GM21825 (cell line): ENCODE measurements around the gene PALM2AKAP2.
"Not testable (repeated sequence)": the region's sequence is repeated elsewhere in the genome, so short reads cannot be mapped to it uniquely, and the experiment has no call there.

Experiments used
- ATAC-seq: cut with Tn5 transposase; IDR thresholded peaks from one replicate; pipeline ENCODE4 v1.9.1; 2021; ENCODE audit warnings: mild to moderate bottlenecking, moderate library complexity; ENCODE audit not compliant: unreplicated experiment

The PALM2AKAP2 gene

DNA sequence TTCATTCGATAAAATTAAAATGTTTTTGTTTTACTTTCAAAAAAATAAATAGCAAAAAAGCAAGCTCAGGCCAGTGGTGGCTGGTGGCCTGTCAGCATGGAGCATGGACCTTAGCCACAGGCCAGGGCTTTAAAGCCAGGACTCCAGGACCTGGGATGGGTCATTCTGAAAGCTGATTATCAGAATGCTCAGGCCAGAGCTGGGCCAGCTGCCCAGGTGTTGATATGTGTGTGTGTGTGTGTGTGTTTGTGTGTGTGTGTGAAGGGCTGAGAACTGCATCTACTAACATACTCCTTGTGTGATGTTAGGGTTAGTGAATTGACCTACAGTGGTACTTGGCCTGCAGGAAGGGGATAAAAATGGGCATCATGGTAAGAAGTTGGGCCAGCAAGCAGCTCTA, 21.5 kb downstream of the PALM2AKAP2 start:
- no peak for ATAC-seq

DNA sequence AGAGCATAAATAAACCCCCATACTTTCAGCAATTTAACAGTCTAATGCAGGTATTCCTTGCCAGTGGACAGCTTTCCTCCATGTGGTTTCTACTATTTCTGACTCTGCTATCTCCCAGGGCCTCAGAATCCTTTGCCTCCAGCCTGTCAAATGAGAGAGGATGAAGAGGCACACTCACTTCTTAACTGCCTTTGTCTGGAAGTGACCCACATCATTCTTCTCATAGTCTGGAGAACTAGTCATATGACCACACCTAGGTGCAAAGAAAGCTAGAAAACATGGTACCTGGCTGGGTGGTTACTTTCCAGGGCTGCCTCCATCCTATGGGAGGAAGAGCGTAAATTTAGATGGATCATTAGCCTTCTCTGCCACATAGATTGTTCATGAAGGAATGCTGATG, 22.5 kb downstream of the PALM2AKAP2 start:
- ATAC-seq, result no peak

DNA sequence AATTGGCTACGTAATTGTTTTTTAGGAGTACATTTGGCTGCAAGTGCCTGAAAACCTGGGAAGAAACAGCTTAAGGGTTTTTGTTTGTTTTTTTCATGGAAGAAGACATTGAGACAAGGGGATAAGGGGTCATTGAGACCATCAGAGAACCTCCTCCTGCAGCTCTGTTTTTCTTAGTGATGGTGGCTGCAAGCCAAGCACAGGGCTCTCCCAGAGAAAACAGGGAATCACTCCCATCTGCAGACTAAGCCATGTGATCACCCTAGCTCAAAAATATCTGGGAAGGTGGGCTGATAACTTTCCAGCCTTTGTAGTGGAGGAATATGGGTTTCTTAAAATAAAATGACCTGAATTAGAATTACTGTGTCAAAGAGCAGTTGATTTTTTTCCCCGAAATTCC, 25.1 kb downstream of the PALM2AKAP2 start:
- ATAC-seq, result no peak

DNA sequence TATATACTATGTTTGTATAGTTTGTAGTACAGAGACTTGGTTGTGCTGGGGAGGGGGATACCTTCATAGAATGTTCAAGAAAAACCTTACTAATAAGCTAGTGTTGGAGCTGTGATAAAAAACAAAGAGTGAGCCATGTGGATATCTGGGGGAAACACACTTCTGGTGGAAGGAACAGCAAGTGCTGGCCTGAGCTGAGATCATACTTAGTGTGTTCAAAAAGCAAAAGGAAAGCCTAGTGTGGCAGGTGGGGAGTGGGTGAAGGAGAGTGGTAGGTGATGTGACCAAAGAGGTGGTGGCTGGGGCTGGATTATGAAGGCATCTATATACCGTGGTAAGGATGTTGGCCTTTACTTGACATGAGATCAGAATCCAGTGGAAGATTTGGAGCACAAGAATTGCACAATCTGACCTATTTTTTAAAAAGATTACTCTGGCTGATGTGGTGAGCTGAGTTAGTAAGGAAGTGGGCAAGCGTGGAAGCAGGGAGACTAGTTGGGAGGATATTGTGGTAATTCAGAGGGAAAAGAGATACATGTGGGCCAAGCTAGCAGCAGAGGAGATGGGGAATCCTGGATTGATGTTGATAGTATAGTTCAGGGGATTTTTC, 26.6 kb downstream of the PALM2AKAP2 start:
- ATAC-seq, result no peak

DNA sequence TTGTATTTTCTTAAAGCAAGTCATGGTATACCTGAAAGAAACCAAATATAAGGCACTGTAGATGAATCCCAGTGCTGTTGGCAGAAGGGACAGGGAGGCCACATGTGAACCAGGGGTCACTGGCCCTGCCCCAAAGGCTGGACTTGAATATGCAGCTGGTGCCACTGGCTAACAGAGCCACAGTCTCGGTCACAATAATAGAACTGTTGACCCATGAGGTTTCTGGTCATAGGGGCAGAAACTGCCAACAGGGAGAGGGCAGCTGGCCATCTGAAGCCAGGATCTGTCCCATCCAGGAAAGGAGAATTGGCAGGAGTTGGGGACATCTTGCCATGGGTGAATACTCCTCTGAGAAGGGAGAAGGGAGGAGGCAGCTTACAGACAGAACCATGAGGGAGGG, 31.9 kb downstream of the PALM2AKAP2 start:
- no peak for ATAC-seq

DNA sequence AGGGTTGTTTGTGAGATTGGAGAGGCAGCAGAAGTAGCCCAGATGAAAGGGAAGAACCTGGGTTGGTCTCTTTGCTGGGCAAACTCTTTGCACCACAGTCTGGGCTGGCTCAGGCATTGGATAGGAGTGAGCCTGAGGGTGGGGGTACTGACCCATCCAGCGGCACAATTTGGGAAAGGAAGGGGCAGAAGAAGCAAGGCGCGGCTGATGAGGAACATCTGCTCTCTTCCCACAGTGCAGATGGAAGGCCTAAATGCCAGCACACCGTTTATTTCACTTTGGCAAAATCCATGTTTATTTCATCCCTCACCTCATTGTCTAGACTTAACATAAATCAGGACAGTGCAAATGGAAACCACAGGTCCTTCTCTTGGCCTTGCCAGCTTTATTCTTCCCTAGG, 32.3 kb downstream of the PALM2AKAP2 start:
- ATAC-seq, result no peak

DNA sequence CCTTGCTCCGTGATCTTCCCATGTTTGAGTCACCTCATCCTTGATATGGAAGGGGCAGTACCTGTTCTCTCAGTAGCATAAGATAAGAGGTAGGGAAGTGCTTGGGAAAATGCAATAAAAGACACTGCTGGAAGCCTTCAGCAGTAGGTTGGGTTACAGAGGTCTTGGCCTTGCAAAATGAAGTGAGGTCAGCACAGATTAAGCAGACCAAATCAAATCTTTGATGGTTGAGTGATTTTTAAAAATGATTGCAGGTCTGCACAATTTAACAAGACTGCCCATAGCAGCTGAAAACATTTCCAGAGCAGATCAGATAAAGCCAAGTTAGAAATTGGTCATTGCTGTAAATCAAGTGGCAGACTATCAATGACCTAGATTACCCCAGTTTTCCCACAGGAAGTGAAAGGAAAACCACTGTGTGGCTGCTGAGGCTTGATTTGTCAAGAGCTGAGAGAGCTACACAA, 32.9 kb downstream of the PALM2AKAP2 start:
- no peak for ATAC-seq

DNA sequence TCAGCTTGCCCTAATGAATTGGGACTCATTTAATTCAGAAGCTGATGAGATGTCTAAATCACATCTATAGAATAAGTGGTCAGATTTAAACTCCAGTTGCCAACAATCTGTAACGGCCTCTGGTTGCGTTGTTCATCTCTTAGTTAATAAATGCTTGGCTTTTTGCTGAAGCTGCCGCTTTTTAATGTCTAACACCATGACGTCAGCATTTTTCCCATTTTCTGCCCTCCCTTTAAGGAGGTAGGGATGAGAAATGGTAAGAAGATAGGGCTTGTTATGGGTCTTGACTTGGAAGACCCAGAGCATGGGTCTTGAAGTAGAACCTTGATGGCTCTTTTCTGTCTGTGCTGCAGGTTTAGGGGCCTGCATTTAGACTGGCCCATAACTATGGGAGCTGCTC, 33.3 kb downstream of the PALM2AKAP2 start:
- no peak for ATAC-seq

DNA sequence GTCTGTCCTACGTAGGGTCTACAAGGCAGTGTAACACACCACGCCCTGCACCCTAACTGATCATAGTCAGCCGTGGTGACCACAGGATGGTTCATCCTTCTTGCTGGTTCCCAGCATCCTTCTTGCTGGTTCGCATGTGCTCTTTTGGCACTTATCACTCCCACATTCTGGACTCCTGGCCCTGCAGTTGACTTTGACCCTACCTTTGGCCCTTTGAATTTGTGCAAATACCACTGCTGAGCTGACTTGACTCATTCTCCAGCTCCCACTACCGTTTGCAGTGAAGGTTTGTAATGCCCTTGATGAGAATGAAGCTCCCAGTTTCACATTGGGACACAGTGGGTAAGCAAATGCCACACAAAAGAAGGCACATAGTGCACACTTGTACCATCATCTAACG, 33.8 kb downstream of the PALM2AKAP2 start:
- no peak for ATAC-seq

DNA sequence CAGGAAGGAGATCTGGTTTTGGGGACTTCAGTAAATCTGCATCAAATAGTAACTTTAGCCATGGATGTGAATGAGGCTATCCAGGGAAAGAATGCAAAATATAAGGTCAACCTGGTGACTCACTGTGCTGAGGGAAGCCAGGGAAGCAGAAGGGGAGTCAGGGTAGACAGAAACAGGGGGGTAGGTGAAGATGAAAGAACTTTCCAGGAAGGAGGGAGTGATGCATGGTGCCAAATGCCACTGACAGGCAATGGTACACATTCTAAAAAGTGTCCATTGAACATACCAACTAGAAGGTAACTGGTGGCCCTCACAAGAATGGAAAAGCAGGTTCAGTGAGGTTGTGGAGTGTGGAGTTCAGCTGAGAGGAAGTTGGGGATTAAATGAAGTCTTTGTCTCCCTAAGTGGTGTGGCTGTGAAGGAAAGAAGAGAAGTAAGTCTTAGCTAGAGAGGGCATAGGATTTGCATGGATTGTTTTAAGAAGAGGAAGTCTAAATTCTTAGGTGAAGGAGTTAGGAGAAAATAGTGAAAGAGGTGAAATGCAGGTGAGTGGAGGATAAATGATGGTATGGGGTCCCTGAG, 35.5 kb downstream of the PALM2AKAP2 start:
- ATAC-seq, result no peak

DNA sequence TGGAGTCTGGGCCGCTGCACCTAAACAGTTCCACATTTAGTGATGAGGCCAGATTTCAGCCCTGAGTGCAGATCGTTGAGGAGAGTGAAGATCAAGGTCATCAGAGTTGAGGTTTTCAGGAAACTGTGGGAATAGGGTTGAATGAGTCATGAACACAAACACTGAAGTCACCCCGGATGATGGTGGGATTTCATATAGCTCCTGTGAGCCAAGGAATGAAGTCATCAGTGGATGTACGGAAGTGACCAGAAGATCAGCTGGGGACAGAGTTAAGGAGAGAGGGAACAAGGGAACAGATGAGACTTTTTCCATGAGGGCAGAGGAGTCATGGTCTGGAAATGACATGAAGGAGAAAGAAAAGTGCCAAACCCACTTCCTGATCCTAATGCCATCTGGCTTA, 36.5 kb downstream of the PALM2AKAP2 start:
- ATAC-seq, result no peak

DNA sequence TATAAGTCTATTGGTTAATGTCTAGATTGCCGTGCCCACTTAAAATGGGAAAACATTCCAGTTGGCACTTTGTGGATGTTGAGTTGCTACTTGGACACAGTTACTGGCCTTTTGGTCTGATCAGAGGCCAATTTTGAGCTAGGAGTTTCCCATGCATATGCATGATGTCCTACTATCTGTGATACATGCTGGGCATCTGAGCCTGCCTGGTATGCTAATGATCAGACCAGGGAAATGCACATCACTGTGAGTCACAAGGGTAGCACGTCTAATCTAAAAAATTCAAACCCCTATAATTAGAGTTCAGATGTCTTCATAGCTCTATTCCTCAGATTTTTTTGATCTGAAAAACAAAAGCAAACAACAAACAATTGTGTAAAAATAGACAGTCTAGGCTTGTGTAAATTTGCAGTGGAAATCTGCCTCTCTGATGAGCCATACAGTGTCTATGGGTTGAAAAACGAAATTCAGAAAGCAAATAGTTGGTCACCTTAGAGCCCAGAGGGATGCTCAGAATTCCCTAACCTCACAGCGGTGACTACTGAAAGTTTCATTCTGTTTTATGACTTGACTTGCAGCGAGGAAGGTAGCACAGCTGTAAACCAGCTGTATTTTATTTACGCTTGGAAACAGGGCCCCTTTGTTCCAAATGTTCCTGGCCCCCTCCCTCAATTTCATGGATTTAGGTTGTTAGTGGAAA, 37.3 kb downstream of the PALM2AKAP2 start:
- no peak for ATAC-seq

DNA sequence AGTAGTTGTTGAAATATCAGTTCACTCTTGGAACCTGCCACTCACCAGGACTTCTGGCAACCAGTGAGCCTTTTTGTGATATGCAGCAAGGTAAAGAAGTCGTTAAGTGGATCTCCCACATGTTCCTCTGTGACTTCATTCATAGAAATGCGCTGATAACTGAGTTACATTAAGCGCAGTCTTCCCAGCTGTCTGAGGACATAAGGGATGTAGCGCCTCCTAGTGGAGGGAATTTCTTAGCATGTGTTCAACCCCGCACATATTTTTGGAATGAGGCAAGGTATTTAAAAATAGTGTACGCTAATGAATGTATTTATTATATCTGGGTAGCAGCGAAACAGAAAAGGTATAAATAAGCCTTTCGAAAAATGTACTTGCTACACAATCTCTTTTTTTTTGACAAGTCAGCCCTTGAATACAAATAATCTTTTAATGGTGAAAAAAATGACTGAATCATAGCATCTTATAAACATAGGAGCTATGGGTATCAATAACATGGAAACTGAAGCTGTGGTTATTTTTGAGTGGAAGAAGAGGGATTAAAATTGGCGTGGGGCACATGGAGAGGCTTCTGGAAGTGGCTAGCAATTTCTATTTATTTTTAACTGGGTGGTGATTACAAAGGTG, 38.0 kb downstream of the PALM2AKAP2 start:
- ATAC-seq, result no peak

DNA sequence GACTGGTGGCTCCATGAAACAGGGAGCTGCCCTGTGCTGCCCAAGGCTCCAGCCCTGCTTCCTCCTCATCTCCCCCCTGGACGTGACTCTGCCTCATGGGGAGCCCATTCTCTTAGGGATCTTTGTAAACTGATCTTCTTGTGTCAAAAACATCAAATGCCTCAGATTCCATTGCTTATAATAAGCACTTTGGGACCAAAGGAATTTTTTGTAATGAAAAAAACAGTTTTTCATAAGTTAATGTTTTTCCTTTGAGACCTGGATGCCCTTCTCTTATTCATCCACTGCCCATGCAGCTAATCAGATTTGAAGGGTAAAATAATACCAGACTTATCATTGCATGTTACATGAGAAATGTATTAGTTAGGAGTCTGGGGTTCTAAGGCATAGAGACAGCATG, 41.7 kb downstream of the PALM2AKAP2 start:
- no peak for ATAC-seq

DNA sequence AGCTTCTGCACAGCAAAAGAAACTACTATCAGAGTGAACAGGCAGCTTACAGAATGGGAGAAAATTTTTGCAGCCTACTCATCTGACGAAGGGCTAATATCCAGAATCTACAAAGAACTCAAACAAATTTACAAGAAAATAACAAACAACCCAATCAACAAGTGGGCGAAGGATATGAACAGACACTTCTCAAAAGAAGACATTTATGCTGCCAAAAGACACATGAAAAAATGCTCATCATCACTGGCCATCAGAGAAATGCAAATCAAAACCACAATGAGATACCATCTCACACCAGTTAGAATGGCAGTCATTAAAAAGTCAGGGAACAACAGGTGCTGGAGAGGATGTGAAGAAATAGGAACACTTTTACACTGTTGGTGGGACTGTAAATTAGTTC, 45.4 kb downstream of the PALM2AKAP2 start:
- not testable (repeated sequence) for ATAC-seq

DNA sequence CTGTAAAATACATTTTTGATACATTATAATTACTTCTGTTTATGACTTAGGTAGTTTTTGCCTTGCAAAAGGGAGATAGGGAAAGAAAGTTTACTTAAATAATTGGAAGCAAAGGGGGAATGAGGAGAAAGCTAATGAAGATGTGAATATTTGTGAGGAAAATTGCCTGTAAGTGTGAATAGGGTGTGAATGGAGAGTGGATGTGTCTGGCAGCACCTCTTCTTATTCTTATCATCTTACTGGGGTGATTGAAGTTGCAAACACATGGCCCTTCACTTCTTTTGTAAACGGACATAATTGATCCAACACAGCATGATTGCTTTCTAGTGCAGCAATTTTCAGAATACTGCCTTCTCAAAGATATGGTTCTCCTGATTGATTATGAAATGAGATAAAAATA, 46.6 kb downstream of the PALM2AKAP2 start:
- ATAC-seq, result no peak

DNA sequence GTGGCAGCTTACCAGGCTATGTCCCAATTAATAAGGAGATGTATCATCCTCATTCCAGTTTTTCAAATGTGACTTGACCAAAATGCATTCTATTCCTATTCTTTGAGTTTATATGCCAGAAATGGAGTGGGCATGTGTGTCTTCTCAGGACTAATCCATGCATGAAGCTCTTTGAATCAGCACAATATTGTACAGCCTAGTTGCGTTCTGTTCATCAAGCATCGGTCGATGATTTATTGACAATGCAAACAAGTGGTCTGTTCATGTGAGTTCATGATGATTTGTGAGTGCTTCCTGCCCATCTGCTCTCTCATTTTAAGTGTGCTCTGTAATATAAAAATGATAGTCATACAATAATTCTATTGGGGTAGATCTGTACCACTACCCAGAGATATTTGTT, 48.3 kb downstream of the PALM2AKAP2 start:
- no peak for ATAC-seq
